Fibroblast of mammary gland (primary cell): ENCODE measurements around the gene SERPINB10.
"Not testable (repeated sequence)": the region's sequence is repeated elsewhere in the genome, so short reads cannot be mapped to it uniquely, and the experiment has no call there.

Source experiments
- DNase-seq: peaks from one replicate; pipeline ENCODE4 v3.0.0-alpha.2; 2010; ENCODE audit warnings: low read depth
- H3K4me3 ChIP-seq: 2 replicates; pipeline ENCODE4 v1.5.1; 2011; ENCODE audit warnings: low read depth, mild to moderate bottlenecking, low read length, moderate library complexity; ENCODE audit not compliant: control insufficient read depth
- CTCF ChIP-seq: conservative IDR thresholded peaks from 2 replicates; pipeline ENCODE4 v1.5.1; 2011; ENCODE audit warnings: low read depth, low read length, inconsistent platforms; ENCODE audit not compliant: control insufficient read depth, insufficient read depth

SERPINB10 gene

GRCh38 chr18:63936932-63937393, 29.2 kb downstream of the SERPINB10 start:
- no peak for TF ChIP-seq CTCF
- no peak for DNase-seq
- peak overlapping the region; percentile 60 for H3K4me3 ChIP-seq

GRCh38 chr18:63940008-63940407, 32.2 kb downstream of the SERPINB10 start:
- H3K4me3 ChIP-seq: no peak overlapping the region
- TF ChIP-seq CTCF: no peak
- DNase-seq: no peak

GRCh38 chr18:63940543-63941050, 32.8 kb downstream of the SERPINB10 start:
- DNase-seq, H3K4me3 ChIP-seq: not testable (repeated sequence)

GRCh38 chr18:63947051-63947790, 39.5 kb downstream of the SERPINB10 start:
- no peak for TF ChIP-seq CTCF
- no peak overlapping the region for H3K4me3 ChIP-seq
- DNase-seq: no peak

- peak within 1 kb of the TSS; percentile 33 for H3K4me3 ChIP-seq
- TF ChIP-seq CTCF: no peak
- DNase-seq: peak; percentile 42
Measured at GRCh38 chr18:63949068-63949737, 41.4 kb downstream of the SERPINB10 start, which contains the start of gene HMSD. Gene HMSD, plus strand, starts transcription at chr18:63949301. Its CDS starts 4,155 bp downstream, at chr18:63953456.

GRCh38 chr18:63951302-63951705, 43.5 kb downstream of the SERPINB10 start:
- DNase-seq: peak; percentile 52
- peak; percentile 37 for TF ChIP-seq CTCF
- H3K4me3 ChIP-seq: no peak overlapping the region

- no peak overlapping the region for H3K4me3 ChIP-seq
- DNase-seq: no peak
Measured at GRCh38 chr18:63953811-63954210, 46.1 kb downstream of the SERPINB10 start.

More at GRCh38 chr18:63953811-63954210, 46.1 kb downstream of the SERPINB10 start:
- no peak for TF ChIP-seq CTCF
